HG02885 (cell line): ENCODE data around the gene VEGFC.
A peak's percentile ranks its signal among the peaks of the same experiment; 100 is the strongest.

Experiments
- ATAC-seq: cut with Tn5 transposase; IDR thresholded peaks from one replicate; pipeline ENCODE4 v1.9.1; 2021; ENCODE audit warnings: mild to moderate bottlenecking; ENCODE audit not compliant: unreplicated experiment, poor library complexity

VEGFC gene

GRCh38 chr4:176799653-176800052 is 6.9 kb upstream of the VEGFC start:
- ATAC-seq, result no peak

- ATAC-seq, result no peak
Observed at GRCh38 chr4:176798540-176798939, 5.8 kb upstream of the VEGFC start.

GRCh38 chr4:176795441-176795840 is 2.7 kb upstream of the VEGFC start:
- ATAC-seq, result no peak

GRCh38 chr4:176794651-176795050 is 1.9 kb upstream of the VEGFC start:
- no peak for ATAC-seq

- ATAC-seq, result no peak
Observed at GRCh38 chr4:176794151-176794550, 1.4 kb upstream of the VEGFC start.

- ATAC-seq, result no peak
Observed at GRCh38 chr4:176793060-176793605, 411 bp upstream of the VEGFC start.

- ATAC-seq, result no peak
Observed at GRCh38 chr4:176791591-176792325, 964 bp downstream of the VEGFC start.

DNA sequence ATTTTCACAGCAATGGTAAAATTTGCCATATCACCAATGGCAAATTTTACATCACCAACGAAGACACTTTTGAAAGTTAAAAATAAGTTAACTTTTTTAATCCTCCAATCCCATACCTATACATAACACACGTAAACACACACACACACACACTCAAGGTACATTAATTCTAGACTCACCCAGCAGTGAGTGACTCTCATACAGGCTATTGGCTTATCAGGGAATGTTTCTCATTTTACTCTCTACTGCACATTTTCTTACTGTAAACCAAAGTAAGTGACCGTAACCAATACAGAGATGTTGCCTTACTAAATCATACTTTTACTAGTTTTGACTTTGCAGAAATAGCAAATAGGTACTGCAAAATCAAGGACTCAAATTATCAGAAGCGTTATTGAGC is 2.3 kb downstream of the VEGFC start:
- no peak for ATAC-seq

- peak; percentile 75 for ATAC-seq
Observed at GRCh38 chr4:176789955-176790354, 2.8 kb downstream of the VEGFC start.

GRCh38 chr4:176788971-176789370 is 3.8 kb downstream of the VEGFC start:
- ATAC-seq, result no peak

GRCh38 chr4:176788248-176788647 is 4.5 kb downstream of the VEGFC start:
- ATAC-seq, result no peak

GRCh38 chr4:176784816-176785215 is 7.9 kb downstream of the VEGFC start:
- no peak for ATAC-seq

GRCh38 chr4:176782794-176783193 is 9.9 kb downstream of the VEGFC start:
- no peak for ATAC-seq

DNA sequence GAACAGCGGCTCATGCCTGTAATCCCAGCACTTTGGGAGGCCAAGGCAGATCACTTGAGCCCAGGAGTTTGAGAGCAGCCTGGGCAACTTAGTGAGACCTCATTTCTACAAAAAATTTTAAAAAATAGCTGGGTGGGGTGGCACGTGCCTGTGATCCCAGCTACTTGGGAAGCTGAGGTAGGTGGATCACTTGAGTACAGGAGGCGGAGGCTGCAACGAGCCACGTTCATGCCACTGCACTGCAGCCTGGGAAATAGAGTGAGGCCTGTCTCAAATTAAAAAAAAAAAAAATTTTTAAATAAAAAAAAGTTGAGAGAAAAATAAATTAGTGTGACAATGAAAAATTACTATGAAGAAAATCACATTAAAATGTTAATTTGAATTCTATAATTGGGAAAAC is 10.5 kb downstream of the VEGFC start:
- no peak for ATAC-seq

GRCh38 chr4:176781739-176782100 is 11.0 kb downstream of the VEGFC start:
- ATAC-seq, result no peak

GRCh38 chr4:176780995-176781738 is 11.6 kb downstream of the VEGFC start:
- no peak for ATAC-seq

DNA sequence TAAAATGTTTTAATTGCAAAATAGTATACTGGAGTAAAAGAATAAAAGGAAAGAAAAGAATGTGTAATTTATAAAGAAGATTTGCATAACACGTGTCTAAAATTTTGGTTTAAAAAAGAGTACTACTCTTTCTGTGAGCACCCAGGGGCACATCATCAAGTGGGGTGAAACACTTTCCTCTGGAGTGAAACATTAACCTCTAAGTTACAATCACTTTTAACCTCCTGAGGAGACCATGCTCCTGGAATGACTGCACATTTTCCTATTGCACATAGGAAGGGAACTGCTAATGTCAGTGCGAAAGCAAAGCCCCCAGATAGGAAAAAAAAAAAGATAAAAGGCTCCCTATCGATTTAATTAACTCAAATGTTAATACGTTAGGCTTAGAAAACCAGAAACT is 13.3 kb downstream of the VEGFC start:
- ATAC-seq, result no peak

DNA sequence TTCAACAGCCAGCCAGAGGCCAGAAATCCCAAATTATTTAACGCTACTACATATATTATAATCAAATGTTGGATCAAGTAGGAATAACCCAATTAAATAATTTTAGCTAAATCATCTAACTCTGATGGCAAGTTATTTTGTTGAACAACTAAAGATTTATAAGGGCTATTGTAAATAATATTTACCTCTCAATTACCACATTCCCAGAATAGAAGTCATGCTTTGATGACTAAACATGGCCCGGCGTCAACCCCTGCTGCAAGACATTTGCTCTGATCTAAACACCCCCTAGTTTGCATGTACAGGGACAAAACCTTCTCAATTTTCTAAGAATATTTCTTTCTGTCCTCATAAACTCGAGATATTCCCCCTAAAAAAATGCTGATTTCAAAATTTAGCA is 14.2 kb downstream of the VEGFC start:
- ATAC-seq, result no peak

DNA sequence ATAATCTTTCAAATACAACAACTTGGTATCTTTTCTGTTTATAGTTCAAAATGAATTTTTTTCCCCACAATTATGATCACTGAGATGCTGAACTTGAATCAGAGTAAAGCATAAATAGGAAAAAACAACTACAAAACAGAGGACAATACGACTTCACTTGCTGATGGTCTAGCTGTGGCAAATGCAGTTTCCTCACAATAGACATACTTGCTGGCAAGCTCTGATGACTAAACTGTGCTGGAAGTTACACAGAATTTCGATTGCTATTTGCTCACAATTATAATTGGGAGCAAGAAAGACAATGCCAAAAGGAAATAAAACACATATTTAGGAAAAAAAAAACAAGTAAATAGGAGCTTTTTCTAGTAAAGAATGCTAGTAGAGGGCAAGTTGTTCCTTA is 14.7 kb downstream of the VEGFC start:
- no peak for ATAC-seq

DNA sequence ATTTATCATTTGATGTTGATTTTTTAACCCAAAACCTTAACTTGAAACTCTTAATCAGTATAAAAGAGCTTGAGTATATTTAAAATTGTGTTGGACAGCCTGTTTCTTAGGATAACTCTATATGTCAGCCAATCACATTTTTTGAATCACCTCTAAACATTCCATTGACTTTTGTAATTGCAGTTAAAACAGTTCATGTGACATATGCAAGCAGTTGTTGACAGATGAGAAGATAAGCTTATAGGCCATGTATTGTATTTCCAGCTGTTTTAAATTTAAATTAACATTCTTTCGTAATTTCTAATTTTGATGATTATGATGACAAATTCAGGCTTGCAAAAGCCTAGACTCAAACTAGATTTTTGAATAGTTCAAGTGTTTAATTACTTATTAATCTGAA is 17.4 kb downstream of the VEGFC start:
- no peak for ATAC-seq

GRCh38 chr4:176774852-176775251 is 17.9 kb downstream of the VEGFC start:
- ATAC-seq, result no peak

GRCh38 chr4:176769514-176769913 is 23.2 kb downstream of the VEGFC start:
- no peak for ATAC-seq
